GM12878 (cell line): ENCODE measurements around the gene TUBB. TPM values are rescaled to one million over a fixed set of nuclear protein-coding genes. Genes with fewer than 3 reads are reported as not detected.

Experiments used
- BCL11A ChIP-seq: IDR thresholded peaks from 2 replicates; pipeline ENCODE4 v1.6.1; 2011; ENCODE audit warnings: low read depth, low read length
- BCL3 ChIP-seq: IDR thresholded peaks from 2 replicates; pipeline ENCODE4 v1.6.1; 2011; ENCODE audit warnings: borderline replicate concordance, low read depth, mild to moderate bottlenecking, moderate library complexity, low read length; ENCODE audit not compliant: insufficient read depth, poor library complexity, severe bottlenecking
- CBX5 ChIP-seq: sonication (generic); IDR thresholded peaks from 2 replicates; pipeline ENCODE4 v1.6.1; 2016; ENCODE audit warnings: low read depth, moderate library complexity, mild to moderate bottlenecking, inconsistent platforms
- CUX1 ChIP-seq: IDR thresholded peaks from 2 replicates; pipeline ENCODE4 v1.6.1; 2012; ENCODE audit warnings: improper control_type of control experiment, low read depth, low read length; ENCODE audit not compliant: insufficient replicate concordance
- EED ChIP-seq: sonication (generic); IDR thresholded peaks from 2 replicates; pipeline ENCODE4 v1.6.1; 2016; ENCODE audit warnings: antibody characterized with exemption, low read depth
- MEF2A ChIP-seq: IDR thresholded peaks from 2 replicates; pipeline ENCODE4 v1.6.1; 2011; ENCODE audit warnings: low read depth, mild to moderate bottlenecking, low read length, moderate library complexity; ENCODE audit not compliant: insufficient read depth
- NR2F1 ChIP-seq: fragments of 450-650 bp; conservative IDR thresholded peaks from 2 replicates; pipeline ENCODE4 v1.6.1; 2017; ENCODE audit warnings: mild to moderate bottlenecking
- PAX8 ChIP-seq: fragments of 450-650 bp; IDR thresholded peaks from 2 replicates; pipeline ENCODE4 v1.6.1; 2017; ENCODE audit warnings: mild to moderate bottlenecking, moderate library complexity
- PRDM15 ChIP-seq: fragments of 450-650 bp; formaldehyde crosslinking; IDR thresholded peaks from 2 replicates; pipeline ENCODE4 v1.4.0; 2020; ENCODE audit warnings: mild to moderate bottlenecking, moderate library complexity
- RFX5 ChIP-seq: IDR thresholded peaks from 2 replicates; pipeline ENCODE4 v1.6.1; 2011; ENCODE audit warnings: low read depth, low read length, improper control_type of control experiment
- SIN3A ChIP-seq: IDR thresholded peaks from 2 replicates; pipeline ENCODE4 v1.6.1; 2012; ENCODE audit warnings: low read depth, low read length, improper control_type of control experiment
- STAT3 ChIP-seq: IDR thresholded peaks from 2 replicates; pipeline ENCODE4 v1.6.1; 2011; ENCODE audit warnings: low read depth, low read length, improper control_type of control experiment
- SUZ12 ChIP-seq: fragments of 200-600 bp; sonication (generic); IDR thresholded peaks from one replicate; pipeline ENCODE4 v1.6.1; 2018; ENCODE audit warnings: antibody characterized with exemption, mild to moderate bottlenecking; ENCODE audit not compliant: unreplicated experiment
- TCF12 ChIP-seq: IDR thresholded peaks from 2 replicates; pipeline ENCODE4 v1.6.1; 2011; ENCODE audit warnings: low read depth, mild to moderate bottlenecking, low read length
- TCF7 ChIP-seq: IDR thresholded peaks from 2 replicates; pipeline ENCODE4 v1.6.1; 2014; ENCODE audit warnings: antibody characterized with exemption, borderline replicate concordance
- USF2 ChIP-seq: IDR thresholded peaks from 2 replicates; pipeline ENCODE4 v1.6.1; 2011; ENCODE audit warnings: low read depth, low read length, improper control_type of control experiment, borderline replicate concordance
- ZNF622 ChIP-seq: fragments of 450-650 bp; IDR thresholded peaks from 2 replicates; pipeline ENCODE4 v1.6.1; 2017; ENCODE audit warnings: mild to moderate bottlenecking, inconsistent platforms
- polyA plus RNA-seq, 11 experiments: library from polyadenylated mRNA; depleted of rRNA in 4 of 11; unstranded in 6 of 11; stranded (reverse) in 5 of 11; fragments of >200 nt; fragmentation: Nextera tagmentation in 4 of 11; fragmentation: Illumina TruSeq in 1 of 11; extraction: Ambion mirVana in 4 of 11; extraction: Trizol in 1 of 11; gene quantifications; 1 replicate in 1 of 11; 2 replicates in 10 of 11; pipeline versions ENCODE4 v1.2.1 to v1.2.3, GENCODE V29; 2011 to 2016; ENCODE audit warnings: inconsistent platforms in 2 of 11, missing spikeins in 2 of 11, low read depth in 1 of 11
- total RNA-seq, 4 experiments: library from RNA; depleted of rRNA in 3 of 4; stranded (reverse); fragments of >200 nt in 3 of 4; fragmentation: Illumina TruSeq in 1 of 4; extraction: Trizol in 1 of 4; gene quantifications; 2 replicates each; pipeline versions ENCODE4 v1.2.1 to v1.2.3, GENCODE V29; 2013 to 2021

The TUBB gene
- total and polyA plus RNA-seq, 10 of the 15 experiments (the other 5 are each of a cell fraction or from before 2014, with no cell fraction given), result 1,039 to 3,052 (median 1,656) TPM

GRCh38 chr6:30767158-30767943, 47.2 kb downstream of the TUBB start (continued):
- TF ChIP-seq PRDM15 (CRISPR knock-in tag) (no peak), ZNF622 (no peak), CBX5 (no peak), STAT3 (no peak), TCF12 (peak; percentile 32; the same call in 1 of the 2 replicates), NR2F1 (no peak; the same call in 1 of the 2 replicates), SUZ12 (no peak), PAX8 (no peak), USF2 (no peak), MEF2A (no peak), SIN3A (no peak), TCF7 (no peak), EED (peak; percentile 33; the same call in 1 of the 2 replicates), RFX5 (no peak), BCL11A (peak; percentile 87), CUX1 (no peak), BCL3 (no peak)
